Lower leg skin (tissue), 4 donors: ENCODE measurements around the gene C1orf198. TPM values are rescaled to one million over a fixed set of nuclear protein-coding genes. Genes with fewer than 3 reads are reported as not detected.

ENCODE experiments used
- DNase-seq, 2 donors: peaks; one replicate each; pipeline ENCODE4 v3.0.0-alpha.2; 2019; ENCODE audit warnings: low spot score in 2 of 2
- H3K4me3 ChIP-seq: fragments of 200-600 bp; sonication (generic); 2 replicates; pipeline ENCODE4 v1.5.1; 2017; ENCODE audit warnings: mild to moderate bottlenecking, low read depth; ENCODE audit not compliant: poor library complexity, severe bottlenecking
- CTCF ChIP-seq, 3 donors: fragments of 450-650 bp; IDR thresholded peaks; one replicate each; pipeline ENCODE4 v1.5.1; 2016; ENCODE audit warnings: antibody characterized with exemption in 3 of 3, mild to moderate bottlenecking in 3 of 3, moderate library complexity in 2 of 3
- POLR2A ChIP-seq, 2 donors: fragments of 450-650 bp; IDR thresholded peaks; one replicate each; pipeline ENCODE4 v1.6.1; 2016 to 2017; ENCODE audit warnings: antibody characterized with exemption in 2 of 2, mild to moderate bottlenecking in 1 of 2, moderate library complexity in 1 of 2
- WGBS, 2 donors: methylation state at CpG; one replicate each; pipeline ENCODE4 v1.1.5; 2018; 5-methylcytosine and 5-hydroxymethylcytosine counted together
- intact Hi-C: fragments of 100-400 bp; cut with DNase I; formaldehyde crosslinking; loops from one replicate; pipeline ENCODE4 v1.15.0; 2023; ENCODE audit warnings: low total_unique reads
- total RNA-seq, 4 donors: library from RNA; depleted of rRNA; stranded (reverse); fragments of >200 nt; gene quantifications; one replicate each; pipeline ENCODE4 v1.1.0, GENCODE V29; 2016

The C1orf198 gene
- total RNA-seq, 4 donors from 2014 or later, result 71.1 to 80.1 (median 73.3) TPM

DNA sequence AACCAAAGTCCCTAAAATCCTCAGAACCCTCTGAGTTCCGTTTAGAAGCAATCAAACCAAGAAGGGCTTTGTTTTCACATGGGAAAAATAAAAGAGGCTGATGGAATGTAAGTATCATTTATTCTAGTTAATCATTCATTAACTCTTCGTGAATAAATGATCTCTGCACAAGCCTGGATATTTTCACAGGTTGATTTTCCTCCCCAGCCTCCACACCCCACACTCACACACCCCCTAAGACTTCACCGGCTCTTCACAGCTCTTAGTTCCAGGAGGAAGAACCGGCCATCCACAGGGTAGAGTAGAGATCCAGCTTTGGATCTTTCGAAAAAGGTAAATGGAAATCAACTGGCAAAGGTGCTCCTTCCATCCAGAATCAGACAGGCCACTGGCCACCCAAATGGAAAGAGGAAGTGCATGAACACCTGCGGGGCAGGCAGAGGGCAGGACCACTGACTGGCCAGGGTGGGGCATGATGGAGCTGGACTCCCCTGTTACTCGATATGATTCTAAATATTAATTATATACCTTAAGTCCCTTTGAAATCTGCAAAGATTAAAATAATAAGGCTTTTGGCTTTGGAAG, 10.0 kb downstream of the C1orf198 start:
- TF ChIP-seq CTCF (IDR thresholded peaks at IDR 0.05), result no peak
- TF ChIP-seq POLR2A (IDR thresholded peaks at IDR 0.05), result no peak
- no peak for DNase-seq
- 83 to 87% methylated on average over 7 of the region's 7 CpGs for WGBS, 2 donors
- H3K4me3 ChIP-seq, result no peak overlapping the region
- intact Hi-C loops, result no loop called here

- intact Hi-C loops, result no loop called here
- WGBS, 2 donors, result 73 to 84% methylated on average over 1 of the region's 1 CpG
- TF ChIP-seq POLR2A (IDR thresholded peaks at IDR 0.05) (no peak), CTCF (IDR thresholded peaks at IDR 0.05) (no peak)
Observed at GRCh38 chr1:230857822-230858221, 10.5 kb downstream of the C1orf198 start.

DNA sequence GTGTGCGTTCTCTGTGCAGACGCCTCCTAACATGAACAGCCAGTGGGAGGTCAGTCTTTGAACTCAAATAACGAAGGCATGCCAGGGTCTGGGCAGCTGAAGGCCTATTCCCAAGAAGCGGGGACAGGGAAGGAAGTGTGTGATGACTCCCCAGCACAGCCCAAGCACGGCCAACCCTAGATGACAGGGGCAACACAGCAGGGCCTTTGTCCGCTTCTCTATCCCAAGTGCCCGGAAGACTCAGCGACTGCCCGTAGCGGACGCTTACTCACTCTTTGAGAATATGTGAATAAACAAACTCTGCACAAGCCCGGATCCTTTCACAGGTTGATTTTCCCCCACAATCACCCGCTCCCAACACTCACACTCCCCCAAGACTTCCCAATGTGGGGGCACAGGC, 11.2 kb downstream of the C1orf198 start:
- intact Hi-C loops, result no loop called here
- WGBS, 2 donors, result 90 to 91% methylated on average over 13 of the region's 13 CpGs
- DNase-seq, result no peak
- no peak overlapping the region for H3K4me3 ChIP-seq
- TF ChIP-seq CTCF (IDR thresholded peaks at IDR 0.05) (no peak), POLR2A (IDR thresholded peaks at IDR 0.05) (no peak)

More at GRCh38 chr1:230857822-230858221, 10.5 kb downstream of the C1orf198 start:
- DNase-seq, result no peak
- no peak overlapping the region for H3K4me3 ChIP-seq

DNA sequence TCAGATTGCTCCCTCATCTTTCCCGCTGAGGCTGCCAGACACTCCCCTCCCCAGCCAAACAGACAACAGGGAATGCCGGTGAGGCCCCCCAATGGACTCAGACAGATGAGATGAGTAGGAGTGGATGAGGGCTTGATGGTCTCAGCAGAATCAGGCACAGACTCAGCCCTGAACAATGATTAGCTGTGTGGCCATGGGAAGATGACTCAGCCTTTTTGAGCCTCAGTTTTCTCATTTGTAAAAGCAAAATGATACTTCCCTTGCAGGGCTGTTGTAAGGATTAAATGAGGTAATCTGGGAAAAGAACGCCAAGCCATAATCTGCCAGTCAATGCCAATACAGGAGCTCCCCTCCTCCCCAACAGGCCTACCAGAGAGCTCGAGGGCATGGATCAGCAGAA, 12.4 kb downstream of the C1orf198 start:
- WGBS, 2 donors, result 75 to 81% methylated on average over 4 of the region's 4 CpGs
- no peak for DNase-seq
- H3K4me3 ChIP-seq, result no peak overlapping the region
- intact Hi-C loops, result no loop called here
- TF ChIP-seq CTCF (IDR thresholded peaks at IDR 0.05) (no peak), POLR2A (IDR thresholded peaks at IDR 0.05) (no peak)

GRCh38 chr1:230854423-230854822, 13.9 kb downstream of the C1orf198 start:
- TF ChIP-seq POLR2A (IDR thresholded peaks at IDR 0.05) (no peak), CTCF (IDR thresholded peaks at IDR 0.05) (no peak)
- H3K4me3 ChIP-seq, result no peak overlapping the region
- 88 to 90% methylated on average over 7 of the region's 7 CpGs for WGBS, 2 donors

GRCh38 chr1:230853731-230854130, 14.6 kb downstream of the C1orf198 start:
- H3K4me3 ChIP-seq, result no peak overlapping the region
- TF ChIP-seq POLR2A (IDR thresholded peaks at IDR 0.05) (no peak), CTCF (IDR thresholded peaks at IDR 0.05) (no peak)
- DNase-seq, result no peak
- WGBS, 2 donors, result 91 to 92% methylated on average over 3 of the region's 3 CpGs
- intact Hi-C loops, result no loop called here

More at GRCh38 chr1:230854423-230854822, 13.9 kb downstream of the C1orf198 start:
- DNase-seq, result no peak
- intact Hi-C loops, result no loop called here
